ENCODE data around the gene TMPRSS9.
A peak's percentile ranks its signal among the peaks of the same experiment; 100 is the strongest.
"Not testable (repeated sequence)": the region's sequence is repeated elsewhere in the genome, so short reads cannot be mapped to it uniquely, and the experiment has no call there.

Gene TMPRSS9

DNA sequence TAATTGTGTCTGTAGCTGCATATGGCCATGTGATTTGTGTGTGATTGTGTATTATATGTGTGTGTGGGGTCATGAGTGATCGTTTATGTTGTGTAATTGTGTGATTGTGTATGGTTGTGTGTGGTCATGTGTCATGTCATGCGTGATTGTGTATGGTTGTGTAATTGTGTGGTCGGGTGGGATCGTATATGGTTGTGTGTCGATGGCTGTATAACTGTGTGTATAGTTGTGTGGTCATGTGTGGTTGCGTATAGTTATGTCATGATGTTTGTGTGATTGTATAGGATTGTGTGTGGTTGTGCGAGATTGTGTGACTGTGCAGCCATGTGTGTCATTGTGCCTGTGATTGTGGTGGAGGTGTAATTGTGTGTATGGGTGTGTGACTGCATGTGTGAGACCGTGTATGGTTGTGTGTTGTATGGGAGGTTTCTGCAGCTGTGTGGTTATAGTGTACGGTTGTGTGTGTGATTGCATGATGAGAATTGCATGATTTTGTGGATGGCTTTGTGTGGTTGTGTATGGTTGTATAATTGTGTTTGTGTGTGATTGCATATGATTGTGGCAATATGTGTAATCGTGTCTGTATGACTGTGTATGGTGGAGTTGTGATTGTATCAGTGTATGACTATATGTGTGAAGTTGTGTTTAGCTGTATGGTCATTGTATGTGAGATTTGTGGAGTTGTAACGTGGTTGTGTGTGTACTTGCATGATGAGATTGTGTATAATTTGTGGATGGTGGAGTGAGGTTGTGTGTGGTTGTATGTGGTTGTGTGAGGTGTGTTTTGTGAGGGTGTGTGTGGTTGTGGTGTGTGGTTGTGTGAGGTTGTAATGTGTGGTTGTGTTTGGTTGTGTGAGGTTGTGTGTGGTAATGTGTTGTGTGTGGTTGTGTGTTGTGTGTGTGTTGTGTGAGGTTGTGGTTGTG, 2.2 kb downstream of the TMPRSS9 start:
- DNase-seq (ENCODE audit: low spot score) = no peak

DNA sequence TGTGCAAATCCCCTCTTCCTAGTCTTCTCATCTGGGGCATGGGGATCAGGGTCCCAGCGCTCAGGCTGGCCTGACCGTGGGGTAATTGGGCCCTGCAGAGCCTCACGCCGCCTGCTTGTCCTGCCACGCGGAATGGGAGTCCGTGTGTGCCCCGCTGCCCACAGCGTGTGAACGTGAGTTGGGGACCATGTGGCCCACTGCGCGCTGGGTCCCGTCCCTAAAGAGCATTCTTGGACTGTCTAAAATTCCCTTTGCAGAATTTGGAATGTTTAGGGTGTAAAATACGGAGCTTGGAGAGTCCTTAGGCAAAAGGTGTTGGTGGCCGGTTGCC, 2.9 kb downstream of the TMPRSS9 start:
- DNase-seq (ENCODE audit: low spot score) = no peak

DNA sequence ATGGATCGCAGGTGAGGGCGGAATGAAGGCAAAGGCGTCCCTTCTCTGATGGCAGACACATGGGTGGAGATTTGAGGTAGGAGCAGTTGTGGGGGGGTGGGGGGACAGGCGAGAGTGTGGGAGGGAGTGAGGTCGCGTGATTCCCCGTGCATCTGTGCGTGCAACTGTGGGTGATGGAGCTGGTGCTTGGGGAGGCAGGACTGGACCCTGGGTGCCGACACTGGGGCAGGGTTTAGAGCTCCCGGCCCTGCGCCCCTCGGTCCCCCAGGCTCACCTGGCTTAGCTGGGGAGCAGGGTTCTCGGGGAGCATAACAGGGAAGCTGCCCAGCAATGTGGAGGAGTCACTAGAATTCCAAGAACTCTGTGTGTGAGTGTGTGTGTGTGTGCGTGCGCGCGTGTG, 3.4 kb downstream of the TMPRSS9 start:
- no peak for DNase-seq (ENCODE audit: low spot score)

DNA sequence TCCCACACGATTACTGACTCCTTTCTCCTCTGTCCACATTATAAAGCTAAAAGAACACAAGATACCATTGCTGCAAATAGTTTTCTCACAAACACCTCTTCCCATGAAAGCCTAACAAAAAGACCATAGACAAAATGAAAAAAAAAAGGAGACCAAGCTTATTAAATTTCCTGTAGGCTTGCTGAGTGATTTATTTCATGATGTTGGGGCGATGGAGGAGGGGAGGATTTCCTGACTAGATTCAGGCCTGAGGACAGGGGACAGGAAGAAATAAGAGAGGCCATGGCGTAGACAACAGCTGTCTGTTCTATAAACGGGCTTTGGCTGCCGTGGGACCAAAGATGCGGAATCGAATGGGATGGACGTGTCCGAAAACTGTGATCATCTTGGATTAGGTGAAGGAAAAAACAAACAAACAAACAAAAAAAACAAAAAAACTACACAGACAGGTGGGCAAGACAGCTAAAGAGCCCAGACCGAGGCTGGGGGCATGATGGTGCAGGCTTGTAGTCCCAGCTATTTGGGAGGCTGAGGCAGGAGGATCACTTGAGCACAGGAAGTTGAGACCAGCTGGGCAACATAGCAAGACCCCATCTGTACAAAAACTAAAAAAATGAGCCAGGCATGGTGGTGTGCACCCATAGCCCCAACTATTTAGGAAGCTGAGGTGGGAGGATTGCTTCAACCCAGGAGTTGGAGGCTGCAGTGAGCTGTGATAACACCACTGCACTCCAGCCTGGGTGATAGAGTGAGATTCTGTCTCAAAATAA, 5.3 kb downstream of the TMPRSS9 start:
- no peak for DNase-seq (ENCODE audit: low spot score)

DNA sequence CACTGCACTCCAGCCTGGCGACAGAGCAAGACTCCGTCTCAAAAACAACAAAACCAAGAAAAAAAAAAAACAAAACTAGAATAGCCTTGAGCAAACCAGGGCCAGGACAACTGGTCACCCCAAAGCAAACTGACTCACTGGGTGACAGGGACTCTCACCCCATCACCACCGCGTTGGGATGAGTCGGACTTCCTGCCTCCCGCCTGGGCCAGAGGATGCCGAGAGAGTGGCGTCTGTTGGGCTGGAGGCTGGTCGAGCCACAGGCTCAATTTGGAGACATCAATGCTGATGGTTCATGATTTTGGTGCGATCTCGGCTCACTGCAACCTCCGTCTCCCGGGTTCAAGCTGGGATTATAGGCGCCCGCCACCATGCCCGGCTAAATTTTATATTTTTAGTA, 11.6 kb downstream of the TMPRSS9 start:
- DNase-seq (ENCODE audit: low spot score) = no peak

DNA sequence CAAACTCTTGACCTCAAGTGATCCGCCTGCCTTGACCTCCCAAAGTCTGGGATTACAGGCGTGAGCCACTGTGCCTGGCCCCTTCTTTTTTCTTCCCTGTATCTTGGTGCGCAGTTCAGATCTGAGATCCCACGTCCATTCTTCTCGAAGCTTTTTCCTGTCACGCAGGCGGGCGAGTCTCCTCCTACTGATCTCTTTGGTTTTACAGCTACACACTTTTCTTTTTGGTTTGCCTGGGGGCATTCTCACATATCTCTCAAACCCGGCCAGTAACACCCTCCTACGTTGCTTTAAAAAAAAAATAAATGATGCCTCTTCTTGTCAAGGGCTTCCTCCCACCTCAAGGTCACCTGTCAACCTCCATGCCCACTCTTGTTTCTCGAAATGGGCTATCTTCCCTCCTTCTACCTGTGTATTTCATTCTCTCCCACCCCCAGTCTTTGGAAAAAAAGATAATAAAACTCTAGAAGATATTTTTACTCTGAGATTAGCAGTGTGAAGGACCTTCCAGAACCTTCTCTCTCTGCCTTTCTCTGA, 12.1 kb downstream of the TMPRSS9 start:
- no peak for DNase-seq (ENCODE audit: low spot score)

DNA sequence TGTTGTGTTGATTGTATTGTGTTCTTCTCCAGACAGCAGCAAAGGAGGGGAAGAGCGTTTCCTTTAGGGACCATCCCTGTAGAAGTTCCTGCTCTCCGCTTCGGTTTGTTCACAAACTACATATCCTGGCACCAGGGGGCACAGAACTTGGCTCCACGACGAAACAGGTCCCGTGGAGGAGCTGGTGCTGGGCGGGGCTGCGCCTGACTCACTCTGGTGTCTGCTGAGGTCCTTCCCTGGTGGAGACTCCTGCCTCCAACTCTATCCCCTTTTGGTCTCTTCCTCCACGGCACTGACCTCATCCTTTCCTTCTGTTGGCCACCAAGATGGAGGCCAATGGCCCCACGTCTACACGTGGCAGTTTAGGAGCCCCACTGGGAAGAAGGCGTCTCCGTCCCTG, 14.7 kb downstream of the TMPRSS9 start:
- DNase-seq (ENCODE audit: low spot score) = no peak

DNA sequence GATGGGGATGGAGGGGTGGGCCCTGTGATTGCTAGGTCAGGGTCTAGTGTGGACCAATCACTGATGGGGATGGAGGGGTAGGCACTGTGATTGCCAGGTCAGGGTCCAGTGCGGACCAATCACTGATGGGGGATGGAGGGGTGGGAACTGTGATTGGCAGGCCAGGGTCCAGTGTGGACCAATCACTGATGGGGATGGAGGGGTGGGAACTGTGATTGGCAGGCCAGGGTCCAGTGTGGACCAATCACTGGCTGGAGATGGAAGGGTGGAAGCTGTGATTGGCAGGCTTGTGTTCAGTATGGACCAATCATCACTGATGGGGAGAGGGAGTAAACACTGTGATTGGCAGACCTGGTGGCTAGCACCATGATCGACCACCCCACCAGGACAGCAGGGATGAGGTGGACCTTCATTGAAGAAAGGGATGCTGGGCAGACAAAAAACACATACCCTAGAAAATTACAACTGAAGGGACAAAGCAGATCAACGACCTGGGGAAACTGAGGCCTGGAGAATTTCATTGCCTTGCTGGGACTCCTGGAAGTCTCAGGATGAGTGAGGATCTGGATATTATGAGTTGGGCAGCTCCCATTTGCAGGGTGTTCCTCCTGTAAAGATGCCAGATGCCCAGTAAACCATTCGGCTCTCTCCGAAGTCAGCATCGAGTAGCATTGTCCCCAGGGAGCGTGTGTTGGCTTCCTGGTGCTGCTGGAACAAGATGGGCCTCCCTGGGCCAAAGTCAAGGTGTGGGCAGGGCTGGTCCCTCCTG, 15.5 kb downstream of the TMPRSS9 start:
- DNase-seq (ENCODE audit: low spot score) = no peak

DNA sequence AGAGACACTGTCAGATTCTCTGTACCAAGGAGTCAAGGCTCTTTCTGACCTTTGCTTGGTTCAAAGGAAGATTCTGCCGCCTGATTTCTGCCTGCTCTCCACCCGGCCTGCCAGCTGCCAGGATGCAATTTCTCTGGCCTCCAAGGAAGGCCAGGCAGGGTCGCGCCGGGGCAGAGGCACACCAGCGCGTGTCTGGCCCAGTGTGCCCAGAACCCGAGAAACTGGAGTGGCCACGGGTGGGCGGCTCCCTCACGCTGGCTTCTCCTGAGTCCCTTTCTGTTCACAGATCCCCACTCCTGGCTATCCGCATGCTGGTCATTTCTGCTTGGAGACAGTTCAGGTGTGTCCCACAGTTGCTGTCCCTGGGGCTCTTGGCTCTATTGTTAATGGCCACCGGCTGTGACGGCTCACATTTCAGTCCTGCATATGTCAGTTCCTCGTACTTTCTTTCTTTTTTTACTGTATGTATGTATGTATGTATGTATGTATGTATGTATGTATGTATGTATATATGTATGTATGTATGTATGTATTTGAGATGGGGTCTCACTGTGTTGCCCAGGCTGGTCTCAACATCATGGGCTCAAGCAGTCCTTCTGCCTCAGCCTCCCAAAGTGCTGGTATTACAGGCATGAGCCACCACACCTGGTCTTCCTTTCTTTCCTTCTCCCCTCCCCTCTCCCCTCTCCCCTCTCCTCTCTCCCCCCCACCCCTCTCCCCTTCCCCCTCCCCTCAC, 16.9 kb downstream of the TMPRSS9 start:
- DNase-seq (ENCODE audit: low spot score) = no peak

DNA sequence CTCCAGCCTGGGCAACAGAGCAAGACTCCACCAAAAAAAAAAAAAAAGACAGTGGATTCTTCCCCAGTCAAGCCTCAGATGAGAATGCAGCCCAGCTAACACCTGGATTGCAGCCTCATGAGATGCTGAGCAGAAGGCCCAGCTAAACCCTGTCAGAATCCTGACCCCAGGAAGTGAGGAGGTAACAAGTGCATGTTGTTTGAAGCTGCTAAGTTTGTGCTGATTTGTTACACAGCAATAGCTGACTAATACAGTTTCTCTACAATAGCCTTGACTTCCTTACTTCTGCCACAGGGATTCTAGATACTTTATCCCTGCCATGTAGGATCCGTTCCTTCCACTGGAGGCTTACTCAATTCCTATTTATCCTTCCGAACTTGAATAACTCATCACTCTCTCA, 20.5 kb downstream of the TMPRSS9 start:
- DNase-seq (ENCODE audit: low spot score) = no peak

DNA sequence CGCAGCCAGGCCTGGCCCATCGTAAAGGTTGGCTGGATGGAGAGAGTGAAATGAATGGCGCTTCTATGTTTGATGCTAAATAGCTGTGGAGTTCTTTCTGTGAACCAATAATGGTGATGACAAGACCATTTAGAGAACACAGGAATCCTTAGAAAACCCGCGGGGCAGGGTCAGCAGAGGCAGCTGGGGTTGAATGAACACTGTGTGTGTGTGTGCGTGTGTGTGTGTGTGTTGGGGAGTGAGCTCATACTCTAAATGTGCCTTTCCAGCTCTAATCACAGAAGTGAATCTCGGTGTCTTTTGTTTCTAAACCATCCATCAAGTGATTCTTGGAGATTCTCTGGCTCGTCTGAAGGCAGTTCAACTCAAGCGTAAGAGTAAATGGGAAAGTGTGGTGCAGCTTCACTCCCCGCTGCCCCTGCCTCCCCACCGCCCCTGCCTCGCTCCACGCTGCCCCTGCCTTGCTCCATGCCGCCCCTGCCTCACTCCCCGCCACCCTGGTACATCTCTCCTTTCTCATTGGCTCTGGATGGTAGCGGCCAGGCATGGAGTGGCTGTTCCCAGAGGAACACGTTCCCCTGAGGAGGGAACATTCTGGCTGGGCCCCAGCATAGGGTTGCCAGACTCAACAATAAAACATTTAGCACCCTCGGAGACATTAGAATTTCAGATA, 21.2 kb downstream of the TMPRSS9 start:
- peak; percentile 99 for DNase-seq (ENCODE audit: low spot score)

DNA sequence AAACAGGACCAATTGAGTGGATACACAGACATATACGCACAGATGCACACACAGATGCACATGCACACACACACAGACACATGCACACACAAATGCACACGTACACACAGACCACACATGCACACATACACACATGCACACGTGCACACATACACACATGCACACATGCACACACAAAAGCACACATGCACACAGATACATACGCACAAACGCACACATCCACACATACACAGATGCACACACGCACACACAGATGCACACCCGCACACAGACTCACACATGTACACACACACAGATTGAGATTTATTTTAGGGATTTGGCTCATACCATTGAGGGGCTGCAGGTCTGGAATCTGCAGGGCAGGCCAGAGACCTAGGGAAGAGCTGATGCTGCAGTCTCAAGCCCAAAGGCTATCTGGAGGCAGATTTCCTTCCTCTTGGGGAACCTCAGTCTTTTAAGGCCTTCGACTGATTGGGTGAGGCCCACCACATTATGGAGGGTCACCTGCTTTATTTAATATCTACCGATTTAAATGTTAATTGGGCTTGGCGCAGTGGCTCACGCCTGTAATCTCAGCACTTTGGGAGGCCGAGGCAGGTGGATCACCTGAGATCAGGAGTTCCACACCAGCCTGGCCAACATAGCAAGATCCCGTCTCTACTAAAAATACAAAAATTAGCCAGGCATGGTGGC, 22.6 kb downstream of the TMPRSS9 start:
- no peak for DNase-seq (ENCODE audit: low spot score)

DNA sequence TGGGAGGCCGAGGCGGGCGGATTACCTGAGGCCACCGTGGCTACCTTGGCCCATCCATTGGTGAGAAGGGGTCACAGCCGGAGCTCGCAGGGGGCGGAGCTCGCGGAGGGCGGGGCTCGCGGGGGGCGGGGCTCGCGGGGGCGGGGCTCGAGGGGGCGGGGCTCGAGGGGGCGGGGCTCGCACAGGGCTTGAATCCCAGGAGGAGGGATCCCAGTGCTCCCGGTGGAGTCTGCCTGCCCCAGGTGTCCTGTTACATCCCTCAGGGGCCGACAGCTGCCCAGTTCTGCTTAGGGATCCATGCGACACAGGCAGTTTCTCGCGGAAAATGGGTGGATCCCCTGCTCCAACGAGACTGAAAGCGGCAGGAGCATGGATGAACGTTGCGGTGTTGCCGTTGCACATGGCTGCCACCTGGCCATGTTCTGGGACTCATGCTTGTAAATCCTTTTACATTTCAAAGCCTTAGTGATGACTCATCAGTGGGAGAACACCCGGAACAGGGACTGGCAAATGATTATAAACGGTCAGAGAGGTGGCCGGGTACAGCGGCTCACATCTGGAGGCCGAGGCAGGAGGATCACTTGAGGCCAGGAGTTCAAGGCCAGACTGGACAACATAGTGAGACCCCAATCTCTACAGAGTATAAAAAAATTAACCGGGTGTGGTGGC, 25.1 kb downstream of the TMPRSS9 start:
- no peak for DNase-seq (ENCODE audit: low spot score)

DNA sequence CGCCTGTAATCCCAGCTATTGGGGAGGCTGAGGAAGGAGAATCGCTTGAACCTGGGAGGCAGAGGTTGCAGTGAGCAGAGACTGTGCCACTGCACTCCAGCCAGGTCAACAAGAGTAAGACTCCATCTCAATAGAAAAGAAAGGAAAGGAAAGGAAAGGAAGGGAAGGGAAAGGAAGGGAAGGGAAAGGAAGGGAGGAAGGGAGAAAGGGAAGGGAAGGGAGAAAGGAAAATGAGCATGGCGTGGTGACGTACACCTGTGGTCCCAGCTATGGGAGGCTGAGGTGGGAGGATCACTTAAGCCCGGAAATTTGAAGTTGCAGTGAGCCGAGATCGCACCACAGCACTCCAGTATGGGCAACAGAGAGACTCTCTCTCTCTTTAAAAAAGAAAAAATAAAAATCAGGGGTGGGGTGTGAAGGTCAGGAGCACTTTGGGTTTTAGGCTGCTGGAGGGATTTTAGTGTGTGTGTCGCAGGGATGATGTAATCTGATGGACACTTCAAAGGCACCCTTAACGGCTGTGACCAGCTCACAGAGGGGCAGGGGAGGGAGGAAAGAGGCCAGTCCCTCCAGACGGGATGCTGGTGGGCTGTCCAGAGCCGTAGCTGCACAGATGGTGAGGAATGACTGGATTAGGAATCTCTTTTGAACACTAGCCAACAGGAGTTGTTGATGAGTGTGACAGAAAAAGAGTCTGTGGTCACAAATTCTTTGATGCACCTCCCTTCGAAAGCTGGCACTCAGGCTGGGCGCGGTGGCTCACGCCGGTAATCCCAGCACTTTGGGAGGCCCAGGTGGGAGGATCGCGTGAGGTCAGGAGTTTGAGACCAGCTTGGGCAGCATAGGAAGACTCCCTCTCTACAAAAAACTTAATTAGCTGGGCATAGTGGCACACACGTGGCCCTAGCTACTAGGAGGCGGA, 27.6 kb downstream of the TMPRSS9 start:
- no peak for DNase-seq (ENCODE audit: low spot score)

DNA sequence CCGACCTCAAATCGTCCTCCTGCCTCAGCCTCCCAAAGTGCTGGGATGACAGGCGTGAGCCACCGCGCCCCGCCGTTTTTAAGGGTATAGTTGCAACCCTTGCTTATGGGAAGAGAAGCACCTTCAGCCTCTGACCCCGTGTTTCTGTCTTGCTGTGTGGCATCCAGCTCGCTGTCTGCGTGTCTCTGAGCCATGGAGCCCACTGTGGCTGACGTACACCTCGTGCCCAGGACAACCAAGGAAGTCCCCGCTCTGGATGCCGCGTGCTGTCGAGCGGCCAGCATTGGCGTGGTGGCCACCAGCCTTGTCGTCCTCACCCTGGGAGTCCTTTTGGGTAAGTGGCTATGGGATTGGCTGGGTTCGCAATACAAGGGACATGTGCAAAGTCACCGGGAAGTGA, 29.5 kb downstream of the TMPRSS9 start:
- no peak for DNase-seq (ENCODE audit: low spot score)

DNA sequence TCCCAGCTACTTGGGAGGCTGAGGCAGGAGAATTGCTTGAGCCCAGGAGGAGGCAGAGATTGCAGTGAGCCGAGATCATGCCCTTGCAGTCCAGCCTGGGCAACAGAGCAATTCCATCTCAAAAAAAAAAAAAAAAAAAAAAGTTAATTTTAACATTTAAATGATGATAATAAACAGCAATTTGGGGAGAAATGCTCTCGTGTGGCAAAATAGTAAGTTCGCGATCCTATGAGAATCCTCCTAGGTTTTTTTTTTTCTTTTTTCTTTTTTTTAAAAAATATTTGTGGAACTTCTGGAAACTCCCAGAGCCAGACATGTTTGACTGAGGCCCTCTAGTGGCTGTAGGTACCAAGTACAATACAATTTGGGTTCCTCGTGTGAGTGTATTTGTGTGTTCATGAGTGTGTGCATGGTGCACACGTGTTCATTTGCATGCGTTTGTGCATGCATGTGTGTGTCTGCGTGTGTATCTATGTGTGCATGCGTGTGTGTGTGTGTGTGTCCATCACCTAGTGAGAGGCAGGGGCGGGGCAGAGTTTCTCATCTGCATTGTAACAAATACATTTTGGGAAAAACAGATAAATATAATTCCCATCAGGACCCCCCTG, 31.2 kb downstream of the TMPRSS9 start:
- DNase-seq (ENCODE audit: low spot score) = peak; percentile 72

DNA sequence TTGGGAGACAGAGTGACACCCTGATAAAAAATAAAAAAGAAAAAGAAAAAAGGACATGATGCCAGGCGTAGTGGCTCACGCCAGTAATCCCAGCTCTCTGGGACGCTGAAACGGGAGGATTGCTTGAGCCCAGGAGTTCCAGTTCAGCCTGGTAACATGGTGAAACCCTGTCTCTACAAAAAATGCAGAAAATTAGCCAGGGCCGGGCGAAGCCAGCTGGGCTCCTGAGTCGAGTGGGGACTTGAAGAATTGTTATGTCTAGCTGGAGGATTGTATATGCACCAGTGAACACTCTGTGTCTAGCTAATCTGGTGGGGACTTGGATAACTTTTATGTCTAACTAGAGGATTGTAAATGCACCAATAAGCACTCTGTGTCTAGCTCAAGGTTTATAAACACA, 32.3 kb downstream of the TMPRSS9 start:
- no peak for DNase-seq (ENCODE audit: low spot score)

DNA sequence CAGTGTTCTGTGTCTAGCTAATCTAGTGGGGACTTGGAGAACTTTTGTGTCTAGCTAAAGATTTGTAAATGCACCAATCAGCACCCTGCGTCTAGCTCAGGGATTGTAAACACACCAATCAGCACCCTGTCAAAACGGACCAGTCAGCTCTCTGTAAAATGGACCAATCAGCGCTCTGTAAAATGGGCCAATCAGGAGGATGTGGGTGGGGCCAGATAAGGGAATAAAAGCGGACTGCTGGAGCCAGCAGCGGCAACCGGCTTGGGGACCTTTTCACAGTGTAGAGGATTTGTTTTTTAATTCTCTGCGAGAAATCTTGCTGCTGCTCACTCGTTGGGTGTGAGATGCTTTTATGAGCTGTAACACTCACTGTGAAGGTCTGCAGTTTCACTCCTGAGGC, 32.8 kb downstream of the TMPRSS9 start:
- DNase-seq (ENCODE audit: low spot score) = not testable (repeated sequence)
